ENCODE results near the gene HLA-DMA.

The HLA-DMA gene

DNA sequence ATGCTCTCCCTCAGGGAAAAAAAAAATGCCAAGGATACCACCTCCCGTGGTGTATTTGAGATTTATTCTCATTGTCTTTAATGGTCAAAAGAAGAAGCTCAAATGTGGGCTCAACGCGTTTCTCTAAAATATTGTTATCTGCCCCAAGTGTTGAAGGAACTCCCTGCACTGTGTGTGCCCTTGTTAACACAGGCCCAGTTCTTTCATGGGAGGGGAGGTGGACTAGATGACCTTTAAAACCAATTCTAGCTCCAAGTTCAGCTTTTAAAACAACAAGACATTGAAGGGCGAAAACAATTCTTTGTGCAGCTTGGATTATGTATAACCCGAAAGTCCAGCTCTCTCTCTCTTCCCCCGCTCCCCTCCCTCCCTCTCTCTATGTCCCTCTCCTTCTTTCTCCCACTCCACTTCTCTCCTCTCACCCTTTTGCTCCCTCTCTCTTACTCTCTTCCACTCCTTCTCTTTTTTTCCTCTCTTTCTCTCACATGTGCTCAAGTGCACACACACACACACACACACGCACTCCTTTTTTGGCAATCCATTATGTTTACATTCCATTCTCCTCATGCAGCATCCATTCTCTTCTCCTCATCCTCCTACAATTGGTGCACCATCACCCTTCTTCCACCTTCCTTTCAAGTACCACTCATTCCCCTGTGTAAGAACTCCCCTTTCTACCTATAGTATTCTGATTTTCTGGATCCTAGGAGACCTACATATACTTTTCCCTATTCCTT is 20.6 kb downstream of the HLA-DMA start:
- no peak for DNase-seq (ENCODE audit: low read depth)

DNA sequence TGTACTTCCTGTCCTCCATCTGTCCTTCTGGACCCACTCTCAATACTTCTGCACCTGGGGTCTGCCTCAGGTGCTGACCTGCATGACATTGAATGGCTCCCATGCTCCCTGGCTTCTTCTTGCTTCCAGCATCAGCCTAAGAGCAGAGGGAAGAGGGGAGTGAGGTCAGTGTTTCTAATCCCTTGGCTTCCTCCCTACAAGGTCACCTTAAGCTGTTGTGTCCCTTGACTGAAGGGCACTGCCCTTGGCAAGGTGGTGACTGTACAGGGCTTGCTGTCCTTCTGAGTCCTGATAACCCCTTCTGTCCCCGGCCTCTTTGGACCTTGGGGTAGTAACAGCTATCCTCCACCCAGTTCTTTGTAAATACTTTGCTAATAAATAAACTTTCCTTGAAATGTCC is 21.7 kb downstream of the HLA-DMA start:
- no peak for DNase-seq (ENCODE audit: low read depth)

DNA sequence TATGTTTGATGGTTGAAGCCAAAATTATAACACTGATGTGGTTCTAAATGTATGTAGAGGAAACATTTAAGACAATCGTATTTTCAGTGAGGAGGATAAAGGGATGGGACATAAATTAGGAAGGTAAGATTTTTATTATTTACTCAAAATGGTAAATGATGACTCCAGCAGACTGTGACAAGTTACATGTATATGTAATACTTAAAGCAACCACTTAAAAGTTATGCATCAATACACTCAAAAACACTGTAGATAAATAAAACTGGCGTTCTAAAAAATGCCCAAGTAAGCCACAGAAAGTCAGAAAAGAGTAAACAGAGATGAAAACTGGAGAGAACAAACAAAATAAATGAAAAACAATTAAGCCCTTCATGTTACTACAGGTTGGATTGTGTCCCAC is 30.8 kb downstream of the HLA-DMA start:
- no peak for DNase-seq (ENCODE audit: low read depth)

GRCh38 chr6:32920715-32921114 is 32.2 kb downstream of the HLA-DMA start:
- no peak for DNase-seq (ENCODE audit: low read depth)

- DNase-seq (ENCODE audit: low read depth), result no peak
Measured at GRCh38 chr6:32912951-32913350, 39.9 kb downstream of the HLA-DMA start.

- no peak for DNase-seq (ENCODE audit: low read depth)
Measured at GRCh38 chr6:32908897-32909296, 44.0 kb downstream of the HLA-DMA start.

DNA sequence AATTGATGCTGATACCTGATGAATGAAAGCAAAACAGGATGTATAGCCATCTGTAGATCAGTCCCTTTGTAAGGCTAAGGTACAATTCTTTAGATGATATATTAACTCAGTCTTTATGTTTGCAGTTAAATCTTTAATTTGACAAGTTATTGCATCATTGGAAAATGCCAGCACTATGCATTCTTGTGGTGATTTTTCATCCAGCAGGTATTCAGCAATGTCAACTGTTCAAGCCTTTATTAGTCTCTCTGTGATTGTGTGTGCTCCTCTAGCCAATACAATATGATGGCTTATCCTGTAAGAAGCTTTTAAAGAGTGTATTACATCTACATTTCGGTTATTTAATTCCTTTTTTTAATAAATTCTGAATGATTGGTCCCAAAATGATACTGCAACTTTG is 46.4 kb downstream of the HLA-DMA start:
- no peak for DNase-seq (ENCODE audit: low read depth)

DNA sequence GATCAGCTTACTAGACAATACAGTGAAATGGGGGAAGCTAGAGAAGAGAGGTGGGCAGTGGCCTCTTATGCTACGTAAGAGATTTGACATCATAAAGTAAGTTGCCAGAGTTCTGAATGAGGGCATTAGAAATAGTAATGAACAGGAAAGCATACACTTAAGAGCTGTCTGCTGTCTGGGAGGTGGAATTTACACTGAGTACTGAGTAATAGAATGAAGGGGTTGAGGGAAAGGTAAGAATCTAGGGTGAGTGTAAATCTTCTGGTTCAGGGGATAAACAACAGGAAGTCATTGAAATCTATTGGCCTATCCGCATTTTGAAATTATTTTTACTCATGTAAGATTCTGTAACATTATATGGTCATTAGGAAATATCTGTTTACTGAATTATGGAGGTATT is 47.8 kb downstream of the HLA-DMA start:
- no peak for DNase-seq (ENCODE audit: low read depth)

DNA sequence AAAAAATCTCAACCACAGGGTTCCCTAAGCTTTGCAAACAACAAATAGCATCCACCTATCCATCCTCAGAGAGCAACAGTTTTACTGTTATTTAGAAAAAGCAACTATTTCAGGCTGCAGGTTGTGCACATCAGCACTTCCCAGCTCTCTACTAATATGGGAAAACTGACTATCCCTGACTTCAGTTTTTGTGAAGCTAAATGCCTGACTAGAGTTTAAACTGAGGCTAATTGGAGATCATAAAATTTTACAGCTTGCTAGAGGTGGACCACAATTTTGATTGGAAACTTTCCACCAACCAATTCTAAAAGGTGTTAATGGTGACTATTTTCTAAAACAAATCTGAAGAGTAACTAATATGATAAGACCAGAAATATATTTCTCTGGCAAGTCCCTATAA is 48.9 kb downstream of the HLA-DMA start:
- DNase-seq (ENCODE audit: low read depth), result no peak

Measured in stimulated activated CD8-positive, alpha-beta memory T cell treated with anti-CD3 and anti-CD28 coated beads, Interleukin-15, amount 100 ng/mL, for 24 hours (primary cell).